Trophoblast cell (in vitro differentiated cells and primary cell): Measurements from ENCODE around the gene ANKRD55.
"Not testable (repeated sequence)": the region's sequence is repeated elsewhere in the genome, so short reads cannot be mapped to it uniquely, and the experiment has no call there.

Experiments used
- DNase-seq, 2 donors: peaks; one replicate each; pipeline ENCODE4 v3.0.0-alpha.2; 2016
- H2AFZ ChIP-seq: 2 replicates; pipeline ENCODE4 v1.6.1; 2013; ENCODE audit warnings: low read length, moderate library complexity, mild to moderate bottlenecking; ENCODE audit not compliant: insufficient read depth, poor library complexity
- H2AK5ac ChIP-seq: 2 replicates; pipeline ENCODE4 v1.6.1; 2013; ENCODE audit warnings: mild to moderate bottlenecking, low read length
- H2BK120ac ChIP-seq: 2 replicates; pipeline ENCODE4 v1.6.1; 2013; ENCODE audit warnings: low read length, mild to moderate bottlenecking, moderate library complexity; ENCODE audit not compliant: insufficient read depth, poor library complexity
- H2BK12ac ChIP-seq: 2 replicates; pipeline ENCODE4 v1.6.1; 2013; ENCODE audit warnings: mild to moderate bottlenecking, low read length, moderate library complexity
- H2BK5ac ChIP-seq: 2 replicates; pipeline ENCODE4 v1.6.1; 2013; ENCODE audit warnings: low read length, low read depth, moderate library complexity, mild to moderate bottlenecking; ENCODE audit not compliant: poor library complexity
- H3K14ac ChIP-seq: 2 replicates; pipeline ENCODE4 v1.6.1; 2013; ENCODE audit warnings: mild to moderate bottlenecking, low read length
- H3K18ac ChIP-seq: 2 replicates; pipeline ENCODE4 v1.6.1; 2013; ENCODE audit warnings: mild to moderate bottlenecking, low read length
- H3K23ac ChIP-seq: 2 replicates; pipeline ENCODE4 v1.6.1; 2013; ENCODE audit warnings: low read length
- H3K27ac ChIP-seq: 2 replicates; pipeline ENCODE4 v1.5.1; 2013; ENCODE audit warnings: low read depth, mild to moderate bottlenecking, inconsistent platforms, low read length, moderate library complexity
- H3K27me3 ChIP-seq: 2 replicates; pipeline ENCODE4 v1.6.1; 2013; ENCODE audit warnings: inconsistent platforms, mild to moderate bottlenecking, low read length, moderate library complexity; ENCODE audit not compliant: insufficient read depth
- H3K36me3 ChIP-seq, 2 experiments: 1 replicate in 1 of 2; 2 replicates in 1 of 2; pipeline ENCODE4 v1.6.1; 2013; ENCODE audit warnings: low read length in 2 of 2, mild to moderate bottlenecking in 2 of 2, moderate library complexity in 1 of 2; ENCODE audit not compliant: insufficient read depth in 2 of 2, control insufficient read depth in 1 of 2
- H3K4ac ChIP-seq: 2 replicates; pipeline ENCODE4 v1.6.1; 2013; ENCODE audit warnings: low read depth, mild to moderate bottlenecking, low read length, moderate library complexity
- H3K4me1 ChIP-seq, 2 experiments: 1 replicate in 1 of 2; 2 replicates in 1 of 2; pipeline ENCODE4 v1.6.1; 2013; ENCODE audit warnings: low read length in 2 of 2, mild to moderate bottlenecking in 2 of 2, moderate library complexity in 1 of 2; ENCODE audit not compliant: insufficient read depth in 2 of 2, control insufficient read depth in 1 of 2
- H3K4me2 ChIP-seq: 2 replicates; pipeline ENCODE4 v1.6.1; 2013; ENCODE audit warnings: inconsistent platforms, mild to moderate bottlenecking, low read length, moderate library complexity
- H3K4me3 ChIP-seq: 2 replicates; pipeline ENCODE4 v1.5.1; 2013; ENCODE audit warnings: mild to moderate bottlenecking, low read depth, low read length, inconsistent platforms
- H3K79me1 ChIP-seq: one replicate; pipeline ENCODE4 v1.6.1; 2013; ENCODE audit warnings: low read length
- H3K79me2 ChIP-seq: 2 replicates; pipeline ENCODE4 v1.6.1; 2013; ENCODE audit warnings: low read length, mild to moderate bottlenecking; ENCODE audit not compliant: control insufficient read depth, insufficient read depth, poor library complexity
- H3K9ac ChIP-seq: 2 replicates; pipeline ENCODE4 v1.6.1; 2013; ENCODE audit warnings: mild to moderate bottlenecking, low read length
- H3K9me3 ChIP-seq: 2 replicates; pipeline ENCODE4 v1.6.1; 2013; ENCODE audit warnings: low read depth, mild to moderate bottlenecking, control low read depth, inconsistent platforms, low read length; ENCODE audit not compliant: insufficient read depth
- H4K12ac ChIP-seq: 2 replicates; pipeline ENCODE4 v1.6.1; 2013; ENCODE audit warnings: low read depth, mild to moderate bottlenecking, low read length, moderate library complexity
- H4K8ac ChIP-seq: 2 replicates; pipeline ENCODE4 v1.6.1; 2013; ENCODE audit warnings: low read depth, mild to moderate bottlenecking, low read length, moderate library complexity
- H4K91ac ChIP-seq: one replicate; pipeline ENCODE4 v1.6.1; 2013; ENCODE audit warnings: low read depth, mild to moderate bottlenecking, low read length, moderate library complexity
- WGBS: extraction: QIAGEN DNeasy Blood & Tissue Kit; methylation state at CpG from one replicate; pipeline ENCODE4 v1.1.7; 2013; ENCODE audit warnings: missing lambda C conversion rate; ENCODE audit not compliant: insufficient read length, insufficient coverage; ENCODE audit errors: extremely low coverage; 5-methylcytosine and 5-hydroxymethylcytosine counted together

ANKRD55 gene

GRCh38 chr5:56229111-56229510, 4.0 kb downstream of the ANKRD55 start:
- H3K79me1 ChIP-seq = no peaks in the 10 kb centered on the region
- no peak overlapping the region for H3K4ac ChIP-seq
- H3K4me1 ChIP-seq = no peaks in the 10 kb centered on the region
- H3K18ac ChIP-seq = no peak overlapping the region
- no peak overlapping the region for H3K27ac ChIP-seq
- no peak overlapping the region for H4K12ac ChIP-seq
- H3K4me2 ChIP-seq = no peak overlapping the region
- no peak overlapping the region for H4K91ac ChIP-seq
- H2AK5ac ChIP-seq = no peak overlapping the region
- H3K14ac ChIP-seq = no peak overlapping the region
- H3K9ac ChIP-seq = no peak overlapping the region
- no peak overlapping the region for H3K4me3 ChIP-seq
- H4K8ac ChIP-seq = no peak overlapping the region
- H3K79me2 ChIP-seq = no peaks in the 10 kb centered on the region
- H3K9me3 ChIP-seq = no peaks in the 10 kb centered on the region
- H3K27me3 ChIP-seq = no peaks in the 10 kb centered on the region
- DNase-seq = no peak
- no peak overlapping the region for H3K23ac ChIP-seq
- no peak overlapping the region for H2AFZ ChIP-seq
- H2BK12ac ChIP-seq = no peak overlapping the region
- no CpG with 5 or more reads among the region's 7 CpGs for WGBS
- H2BK120ac ChIP-seq = no peak overlapping the region
- no peaks in the 10 kb centered on the region for H3K36me3 ChIP-seq
- no peak overlapping the region for H2BK5ac ChIP-seq

GRCh38 chr5:56228631-56229030, 4.5 kb downstream of the ANKRD55 start:
- Histone ChIP-seq H3K27me3 (no peaks in the 10 kb centered on the region), H3K36me3 (no peaks in the 10 kb centered on the region), H3K9ac (no peak overlapping the region), H2BK5ac (no peak overlapping the region), H3K4ac (no peak overlapping the region), H3K9me3 (no peaks in the 10 kb centered on the region), H3K27ac (no peak overlapping the region), H3K4me2 (no peak overlapping the region), H3K79me1 (no peaks in the 10 kb centered on the region), H2BK12ac (no peak overlapping the region), H3K4me1 (no peaks in the 10 kb centered on the region), H4K8ac (no peak overlapping the region), H2AFZ (no peak overlapping the region), H2BK120ac (no peak overlapping the region), H3K18ac (no peak overlapping the region), H3K4me3 (no peak overlapping the region), H3K79me2 (no peaks in the 10 kb centered on the region), H2AK5ac (no peak overlapping the region), H3K14ac (no peak overlapping the region), H4K91ac (no peak overlapping the region), H3K23ac (no peak overlapping the region), H4K12ac (no peak overlapping the region)
- no peak for DNase-seq
- WGBS = no CpG with 5 or more reads among the region's 6 CpGs

GRCh38 chr5:56227691-56228090, 5.4 kb downstream of the ANKRD55 start:
- H2BK12ac ChIP-seq = no peak overlapping the region
- no peaks in the 10 kb centered on the region for H3K27me3 ChIP-seq
- no peak overlapping the region for H3K18ac ChIP-seq
- no peak overlapping the region for H3K9ac ChIP-seq
- H2BK120ac ChIP-seq = no peak overlapping the region
- DNase-seq = no peak
- H3K79me2 ChIP-seq = no peaks in the 10 kb centered on the region
- H2AFZ ChIP-seq = no peak overlapping the region
- no peak overlapping the region for H2BK5ac ChIP-seq
- no peak overlapping the region for H3K4me3 ChIP-seq
- H4K8ac ChIP-seq = no peak overlapping the region
- H3K79me1 ChIP-seq = no peaks in the 10 kb centered on the region
- H3K36me3 ChIP-seq = no peaks in the 10 kb centered on the region
- no peak overlapping the region for H3K4ac ChIP-seq
- H3K23ac ChIP-seq = no peak overlapping the region
- no peak overlapping the region for H3K27ac ChIP-seq
- H4K12ac ChIP-seq = no peak overlapping the region
- no peak overlapping the region for H4K91ac ChIP-seq
- H2AK5ac ChIP-seq = no peak overlapping the region
- no peaks in the 10 kb centered on the region for H3K9me3 ChIP-seq
- no peak overlapping the region for H3K14ac ChIP-seq
- WGBS = no CpG with 5 or more reads among the region's 5 CpGs
- no peaks in the 10 kb centered on the region for H3K4me1 ChIP-seq
- H3K4me2 ChIP-seq = no peak overlapping the region

GRCh38 chr5:56223298-56223697, 9.8 kb downstream of the ANKRD55 start:
- not testable (repeated sequence) for H3K23ac ChIP-seq

More at GRCh38 chr5:56223298-56223697, 9.8 kb downstream of the ANKRD55 start:
- H3K18ac ChIP-seq, H3K9me3 ChIP-seq, DNase-seq, H2BK5ac ChIP-seq, H3K27me3 ChIP-seq, H3K4ac ChIP-seq, H3K4me3 ChIP-seq, H3K27ac ChIP-seq, H3K79me1 ChIP-seq, H4K8ac ChIP-seq, H2AFZ ChIP-seq, H2AK5ac ChIP-seq, H3K4me1 ChIP-seq, H2BK120ac ChIP-seq, H2BK12ac ChIP-seq, H3K9ac ChIP-seq, H3K79me2 ChIP-seq, H3K36me3 ChIP-seq, H4K12ac ChIP-seq, H3K4me2 ChIP-seq, H4K91ac ChIP-seq, H3K14ac ChIP-seq: not testable (repeated sequence)
